Measurements from ENCODE around the gene CYP2S1.
"Not testable (repeated sequence)": the region's sequence is repeated elsewhere in the genome, so short reads cannot be mapped to it uniquely, and the experiment has no call there.

CYP2S1 gene, protein sequence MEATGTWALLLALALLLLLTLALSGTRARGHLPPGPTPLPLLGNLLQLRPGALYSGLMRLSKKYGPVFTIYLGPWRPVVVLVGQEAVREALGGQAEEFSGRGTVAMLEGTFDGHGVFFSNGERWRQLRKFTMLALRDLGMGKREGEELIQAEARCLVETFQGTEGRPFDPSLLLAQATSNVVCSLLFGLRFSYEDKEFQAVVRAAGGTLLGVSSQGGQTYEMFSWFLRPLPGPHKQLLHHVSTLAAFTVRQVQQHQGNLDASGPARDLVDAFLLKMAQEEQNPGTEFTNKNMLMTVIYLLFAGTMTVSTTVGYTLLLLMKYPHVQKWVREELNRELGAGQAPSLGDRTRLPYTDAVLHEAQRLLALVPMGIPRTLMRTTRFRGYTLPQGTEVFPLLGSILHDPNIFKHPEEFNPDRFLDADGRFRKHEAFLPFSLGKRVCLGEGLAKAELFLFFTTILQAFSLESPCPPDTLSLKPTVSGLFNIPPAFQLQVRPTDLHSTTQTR

GRCh38 chr19:41192574-41193429 lies at the start of gene CYP2S1:
TSS of gene CYP2S1 (plus strand) at chr19:41193219. CDS start at chr19:41193265, 46 bp downstream.
- DNase-seq = peak; percentile 33

DNA sequence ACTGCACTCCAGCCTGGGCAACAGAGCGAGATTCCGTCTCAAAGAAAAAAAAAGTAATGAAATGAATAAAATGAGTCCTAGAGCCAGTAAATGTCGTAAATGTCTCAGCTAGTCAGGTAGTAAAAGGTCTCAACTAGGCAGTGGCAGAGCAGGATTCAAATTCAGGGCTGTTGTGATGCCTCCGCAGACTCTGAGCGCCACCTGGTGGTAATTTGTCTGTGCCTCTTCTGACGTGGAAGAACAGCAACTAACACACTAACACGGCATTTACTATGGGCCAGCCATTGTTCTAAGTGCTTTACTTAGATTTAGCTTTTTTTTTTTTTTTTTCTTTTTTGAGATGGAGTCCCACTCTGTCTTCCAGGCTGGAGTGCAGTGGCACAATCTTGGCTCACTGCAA lies 48.6 kb upstream of the CYP2S1 start:
- DNase-seq = peak; percentile 78

DNA sequence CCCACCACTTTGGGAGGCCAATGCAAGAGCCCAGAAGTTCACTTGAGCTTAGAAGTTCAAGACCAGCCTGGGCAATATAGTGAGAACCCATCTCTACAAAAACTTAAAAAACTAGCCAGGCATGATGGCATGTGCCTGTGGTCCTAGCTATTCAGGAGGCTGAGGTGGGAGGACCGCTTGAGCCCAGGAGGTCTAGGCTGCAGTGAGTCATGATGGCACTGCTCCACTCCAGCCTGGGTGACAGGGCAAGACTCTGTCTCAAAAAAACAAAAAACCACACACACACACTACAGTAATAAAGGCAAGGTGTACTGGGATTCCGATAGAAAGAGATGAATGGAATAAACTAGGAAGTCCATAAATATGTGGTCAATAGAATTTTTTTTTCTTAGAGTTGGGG lies 43.2 kb upstream of the CYP2S1 start:
- no peak for DNase-seq

DNA sequence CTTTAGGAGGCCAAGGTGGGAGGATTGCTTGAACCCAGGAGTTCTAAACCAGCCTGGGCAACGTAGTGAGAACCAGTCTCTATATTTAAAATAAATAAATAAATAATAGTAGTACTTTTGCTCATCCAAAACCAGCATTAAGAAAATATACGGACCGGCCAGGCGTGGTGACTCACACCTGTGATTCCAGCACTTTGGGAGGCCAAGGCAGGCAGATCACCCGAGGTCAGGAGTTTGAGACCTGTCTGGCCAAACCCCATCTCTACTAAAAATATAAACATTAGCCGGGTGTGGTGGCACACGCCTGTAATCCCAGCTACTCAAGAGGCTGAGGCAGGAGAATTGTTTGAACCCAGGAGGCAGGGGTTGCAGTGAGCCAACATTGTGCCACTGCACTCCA lies 42.0 kb upstream of the CYP2S1 start:
- DNase-seq = not testable (repeated sequence)

DNA sequence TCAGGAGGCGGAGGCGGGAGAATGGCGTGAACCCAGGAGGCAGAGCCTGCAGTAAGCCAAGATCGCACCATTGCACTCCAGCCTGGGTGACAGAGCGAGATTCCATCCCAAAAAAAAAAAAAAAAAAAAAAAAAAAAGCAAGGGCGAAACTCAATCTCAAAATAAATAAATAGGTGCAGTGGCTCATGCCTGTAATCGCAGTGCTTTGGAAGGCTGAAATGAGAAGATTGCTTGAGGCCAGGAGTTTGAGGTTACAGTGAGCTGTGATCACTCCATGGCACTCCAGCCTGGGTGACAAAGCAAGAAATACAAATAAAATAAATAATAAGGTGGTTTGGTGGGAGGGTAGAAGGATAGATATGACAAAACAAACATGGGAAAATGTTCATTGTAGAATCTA lies 39.0 kb upstream of the CYP2S1 start:
- no peak for DNase-seq

- no peak for DNase-seq
Measured at GRCh38 chr19:41156207-41156606, 36.8 kb upstream of the CYP2S1 start.

DNA sequence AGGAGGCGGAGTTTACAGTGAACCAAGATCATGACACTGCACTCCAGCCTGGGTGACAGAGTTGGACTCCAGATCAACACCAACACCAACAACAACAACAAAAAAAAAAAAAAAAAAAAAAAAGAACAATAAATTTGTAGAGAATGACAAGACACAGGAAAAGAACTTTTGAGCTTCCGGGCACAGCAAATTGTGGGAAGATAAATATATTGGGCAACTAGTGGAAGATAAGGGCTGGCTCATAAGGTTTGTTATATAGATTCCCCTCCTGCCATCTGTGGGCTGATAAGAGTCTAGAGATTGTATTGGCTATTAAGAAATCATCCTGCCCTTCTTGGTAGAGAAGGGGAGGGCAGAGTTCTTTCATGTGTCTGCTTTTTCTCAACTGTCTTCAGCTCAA lies 33.1 kb upstream of the CYP2S1 start:
- DNase-seq = no peak

GRCh38 chr19:41161903-41162302 lies 31.1 kb upstream of the CYP2S1 start:
- DNase-seq = no peak

GRCh38 chr19:41166944-41167804 lies 25.8 kb upstream of the CYP2S1 start:
- DNase-seq = no peak

GRCh38 chr19:41172297-41173164 lies 20.5 kb upstream of the CYP2S1 start:
- no peak for DNase-seq

- no peak for DNase-seq
Measured at GRCh38 chr19:41174297-41174928, 18.6 kb upstream of the CYP2S1 start.

DNA sequence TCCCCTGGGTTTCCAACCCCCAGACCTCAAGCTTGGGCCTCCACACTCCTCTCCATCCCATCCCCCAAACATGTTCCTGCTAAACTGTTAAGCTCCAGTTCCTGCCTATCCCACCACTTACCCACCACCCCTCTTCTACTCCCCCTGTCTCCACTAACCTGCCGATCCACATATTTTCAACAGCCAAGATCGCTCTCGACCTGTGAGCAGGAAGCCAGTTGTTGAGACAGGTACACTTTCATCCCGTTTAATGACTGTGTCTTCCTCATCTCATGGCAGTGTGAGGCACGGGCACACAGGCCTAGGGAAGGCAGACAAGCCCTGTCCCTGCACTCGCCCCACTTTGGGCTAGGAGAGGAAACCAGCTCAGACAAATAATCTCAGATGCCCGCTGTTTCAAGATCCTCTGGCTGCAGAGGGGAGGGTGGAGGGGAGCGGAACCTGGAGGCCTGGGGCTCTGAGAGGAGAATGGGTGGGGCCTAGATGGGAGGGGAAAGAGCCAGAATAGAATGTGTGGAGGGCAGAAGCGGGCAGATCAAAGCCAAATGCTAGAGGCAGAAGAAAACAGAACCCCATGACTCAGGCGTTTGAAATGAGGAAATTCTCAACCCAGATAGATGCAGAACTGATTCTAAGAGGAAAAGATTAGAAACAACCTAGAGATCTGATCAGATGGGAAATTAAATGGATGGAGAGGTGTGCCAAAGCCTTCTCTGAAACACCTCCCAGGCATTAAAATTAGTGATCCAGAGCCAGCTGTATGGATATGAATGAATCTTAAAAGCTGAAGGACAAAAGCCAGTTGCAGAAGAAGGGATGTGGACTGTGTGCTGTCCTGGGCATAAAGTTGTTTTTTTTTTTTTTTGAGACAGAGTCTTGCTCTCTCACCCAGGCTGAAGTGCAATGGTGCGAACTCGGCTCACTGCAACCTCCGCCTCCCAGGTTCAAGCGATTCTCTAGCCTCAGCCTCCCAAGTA lies 16.9 kb upstream of the CYP2S1 start:
- peak; percentile 65 for DNase-seq

GRCh38 chr19:41180173-41180572 lies 12.8 kb upstream of the CYP2S1 start:
- not testable (repeated sequence) for DNase-seq

- DNase-seq = no peak
Measured at GRCh38 chr19:41186971-41187883, 5.8 kb upstream of the CYP2S1 start.

DNA sequence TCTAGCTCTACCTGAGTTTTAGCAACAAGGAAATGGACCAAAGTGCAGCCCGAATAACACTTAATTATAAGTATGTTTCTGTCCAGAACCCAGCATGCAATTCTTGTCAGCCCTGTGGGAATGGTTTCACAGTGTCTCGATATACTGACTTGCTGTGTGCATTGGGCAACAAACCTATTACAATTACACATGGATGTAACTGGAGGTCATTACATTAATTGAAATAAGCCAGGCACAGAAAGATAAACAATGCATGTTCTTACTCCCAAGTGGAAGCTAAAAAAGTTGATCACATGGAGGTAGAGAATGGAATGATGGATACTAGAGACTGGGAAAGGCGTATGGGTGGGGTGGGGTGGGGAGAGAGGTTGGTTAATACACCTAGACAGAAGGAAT lies 5.1 kb upstream of the CYP2S1 start:
- no peak for DNase-seq

GRCh38 chr19:41189425-41190065 lies 3.5 kb upstream of the CYP2S1 start:
- DNase-seq = peak; percentile 46

DNA sequence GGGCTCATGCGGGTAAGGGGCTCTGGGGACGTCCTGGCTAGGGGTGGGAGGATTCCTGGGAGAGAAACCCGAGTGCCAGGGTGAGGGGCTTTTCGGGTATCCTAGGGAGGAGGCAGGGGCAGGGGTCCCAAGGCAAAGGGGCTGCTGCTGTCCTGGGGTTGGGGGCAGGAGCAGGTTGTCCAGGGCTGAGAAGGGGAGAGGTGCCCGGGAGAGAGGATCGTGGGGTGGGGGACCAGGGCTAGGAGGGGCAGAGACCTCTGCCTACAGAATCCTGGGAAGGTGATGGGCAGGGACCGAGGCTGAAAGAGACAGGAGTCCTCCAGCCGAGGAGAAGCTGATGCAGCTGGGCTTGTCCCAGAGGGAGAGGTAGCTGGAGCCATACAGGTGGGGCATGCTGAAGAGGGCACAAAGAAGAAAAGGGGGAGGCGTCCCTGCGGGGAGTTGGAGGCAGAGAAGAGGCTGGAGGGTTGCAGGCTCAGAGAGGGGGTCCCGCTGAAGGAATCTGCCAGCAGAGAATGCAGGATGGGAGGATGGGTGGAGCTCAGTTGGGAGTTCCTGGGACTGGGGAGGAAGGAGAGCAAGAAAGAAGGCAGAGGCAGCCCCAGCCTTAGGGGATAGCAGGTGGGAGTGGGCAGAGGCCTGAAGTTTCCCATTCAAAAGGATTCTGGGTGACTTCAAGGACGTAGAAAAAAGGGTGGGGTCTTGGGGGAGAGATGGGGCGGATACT lies 574 bp downstream of the CYP2S1 start:
- no peak for DNase-seq

DNA sequence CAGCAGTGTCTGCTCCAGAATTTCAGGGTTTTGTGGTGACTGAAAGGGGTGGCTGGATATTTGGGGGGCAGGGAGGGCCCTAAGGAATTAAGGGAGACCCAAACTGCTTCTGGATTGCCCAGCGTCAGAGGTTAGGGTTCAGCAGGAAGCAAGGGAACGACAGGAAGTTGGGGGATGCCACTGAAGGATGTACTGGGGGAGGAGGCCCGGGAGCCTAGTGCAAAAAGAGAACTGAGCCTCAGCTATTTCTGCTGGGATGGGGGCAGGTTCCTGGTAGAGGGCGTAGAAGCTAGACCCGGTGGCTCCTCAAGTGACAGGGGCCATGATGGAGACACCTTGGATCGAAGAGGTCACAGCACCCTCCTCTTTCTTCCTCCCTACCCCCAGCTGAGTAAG lies 1.1 kb downstream of the CYP2S1 start:
- DNase-seq = no peak
